GM21529 (cell line): ENCODE measurements around the gene SLC2A4RG.
A peak's percentile ranks its signal among the peaks of the same experiment; 100 is the strongest.

ENCODE experiments used
- ATAC-seq: cut with Tn5 transposase; IDR thresholded peaks from one replicate; pipeline ENCODE4 v1.9.1; 2021; ENCODE audit not compliant: unreplicated experiment

Gene SLC2A4RG

DNA sequence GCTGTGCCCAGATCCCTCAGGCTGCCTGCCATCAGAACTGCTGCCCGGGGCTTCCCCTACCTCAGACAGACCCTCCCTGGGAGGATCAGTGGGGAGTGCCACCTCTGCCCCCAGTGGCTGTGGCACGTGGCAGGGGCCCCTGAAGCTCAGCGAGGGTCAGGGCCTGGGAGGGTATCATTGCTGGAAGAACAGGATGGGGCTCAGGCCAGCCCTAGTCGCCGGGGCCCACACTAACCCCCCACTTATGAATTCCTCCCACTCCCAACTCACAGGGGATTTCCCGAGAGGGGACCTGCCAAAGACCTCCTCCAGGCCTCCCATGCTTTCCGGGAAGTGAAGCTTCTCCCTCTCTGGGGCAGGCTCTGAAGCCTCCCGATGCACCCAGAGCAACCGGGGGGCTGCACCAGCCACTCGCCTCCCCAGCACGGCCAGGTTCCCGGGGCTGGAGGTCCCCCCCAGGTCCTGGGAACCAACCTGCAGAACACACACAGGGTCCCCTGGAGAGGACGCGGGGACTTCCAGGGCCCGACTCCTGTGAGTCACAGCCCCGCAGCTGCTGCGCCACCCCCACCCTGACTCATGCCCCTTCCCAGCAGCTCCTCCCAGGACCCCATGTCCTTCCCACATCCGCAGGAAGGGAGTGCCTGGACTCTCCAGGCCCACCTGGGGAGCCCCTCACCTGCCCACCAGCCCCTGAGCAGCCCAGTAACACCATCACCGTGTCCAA lies 40.7 kb upstream of the SLC2A4RG start:
- ATAC-seq: no peak

DNA sequence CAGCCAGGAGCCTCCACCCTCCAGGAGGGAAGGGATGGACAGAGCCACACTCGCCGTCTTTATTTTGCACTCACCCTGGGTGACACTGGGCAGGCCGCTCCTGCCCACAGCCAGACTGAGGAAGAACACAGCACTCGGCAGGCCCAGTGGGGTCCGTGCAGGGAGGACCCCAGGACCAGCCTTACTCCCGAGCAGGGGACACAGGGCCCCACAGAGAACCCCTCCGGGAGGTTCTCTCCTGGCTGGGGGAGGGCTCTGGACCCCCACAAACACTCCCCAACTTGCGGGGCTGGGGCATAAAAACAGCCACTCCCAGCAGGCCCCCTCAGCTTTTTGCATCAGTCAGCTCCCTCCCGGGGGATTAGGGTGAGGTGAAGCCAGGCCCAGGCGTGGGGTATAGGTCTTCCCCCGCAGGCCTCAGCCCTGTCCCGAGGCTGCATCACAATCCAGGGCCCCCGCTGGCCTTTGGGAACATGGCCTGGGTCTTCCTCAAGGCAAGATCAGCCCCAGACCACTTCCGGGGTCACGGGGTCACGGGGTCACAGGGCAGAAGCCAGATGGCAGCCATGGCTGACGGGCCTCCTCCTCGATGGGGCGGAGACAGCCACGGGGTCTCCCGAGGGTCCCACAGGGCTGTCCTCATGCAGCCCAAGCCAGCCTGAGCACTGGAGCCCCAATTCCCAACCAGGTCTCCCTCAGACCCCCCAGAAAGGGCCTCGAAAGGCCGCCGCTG lies 39.9 kb upstream of the SLC2A4RG start:
- no peak for ATAC-seq

DNA sequence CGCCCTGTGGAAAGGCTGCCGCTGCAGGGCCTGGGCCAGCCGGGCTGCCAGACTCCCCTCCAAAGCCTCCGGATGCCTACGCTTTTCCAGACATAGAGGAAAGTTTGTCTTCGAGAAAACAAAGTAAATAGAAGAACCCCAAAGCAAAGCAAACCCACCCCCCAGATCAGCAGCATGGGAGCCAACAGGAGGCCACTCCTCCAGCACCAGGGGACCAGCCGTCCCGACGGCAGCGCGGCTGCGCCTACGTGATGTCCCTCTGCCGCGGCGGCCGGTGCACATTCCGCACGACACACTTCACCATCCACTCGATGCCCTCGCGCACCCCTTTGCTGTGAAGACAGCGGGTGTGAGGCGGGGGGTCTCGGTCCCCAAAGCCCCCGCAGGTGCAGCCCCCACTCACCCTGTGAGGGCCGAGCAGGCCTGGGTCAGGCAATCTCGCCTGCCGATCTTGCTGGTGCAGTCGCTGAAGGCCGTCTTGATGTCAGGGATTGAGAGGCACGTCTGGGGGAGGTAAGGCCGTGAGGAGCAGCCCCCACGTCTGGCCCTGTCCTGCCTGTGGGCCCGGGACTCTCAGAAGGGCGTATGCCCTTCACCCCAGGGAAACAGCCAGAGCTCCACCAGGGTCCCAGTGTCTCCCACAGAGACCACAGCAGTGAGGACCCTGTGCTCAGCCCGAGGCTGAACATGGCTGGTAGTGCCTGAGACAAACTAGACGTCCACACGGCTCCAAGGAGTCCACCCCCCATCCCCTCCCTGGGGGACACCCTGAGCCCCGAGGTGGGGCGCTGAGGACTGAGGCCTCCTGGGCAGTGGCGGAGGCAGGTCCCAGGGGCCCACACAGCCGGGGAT lies 39.2 kb upstream of the SLC2A4RG start:
- no peak for ATAC-seq

DNA sequence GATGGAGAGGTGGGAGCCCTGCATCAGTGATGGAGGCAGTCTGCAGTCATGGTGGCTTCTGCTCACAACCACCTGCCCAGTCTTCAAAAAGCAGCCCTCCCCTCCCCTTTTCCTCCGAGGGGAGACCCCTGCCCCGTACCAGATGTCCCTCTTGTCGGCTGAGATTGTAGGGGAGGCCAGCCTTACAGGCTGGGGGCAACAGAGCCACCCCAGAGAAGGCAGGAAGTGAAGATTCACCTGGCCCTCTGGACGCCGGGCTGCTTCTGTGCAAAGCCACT lies 38.6 kb upstream of the SLC2A4RG start:
- no peak for ATAC-seq

DNA sequence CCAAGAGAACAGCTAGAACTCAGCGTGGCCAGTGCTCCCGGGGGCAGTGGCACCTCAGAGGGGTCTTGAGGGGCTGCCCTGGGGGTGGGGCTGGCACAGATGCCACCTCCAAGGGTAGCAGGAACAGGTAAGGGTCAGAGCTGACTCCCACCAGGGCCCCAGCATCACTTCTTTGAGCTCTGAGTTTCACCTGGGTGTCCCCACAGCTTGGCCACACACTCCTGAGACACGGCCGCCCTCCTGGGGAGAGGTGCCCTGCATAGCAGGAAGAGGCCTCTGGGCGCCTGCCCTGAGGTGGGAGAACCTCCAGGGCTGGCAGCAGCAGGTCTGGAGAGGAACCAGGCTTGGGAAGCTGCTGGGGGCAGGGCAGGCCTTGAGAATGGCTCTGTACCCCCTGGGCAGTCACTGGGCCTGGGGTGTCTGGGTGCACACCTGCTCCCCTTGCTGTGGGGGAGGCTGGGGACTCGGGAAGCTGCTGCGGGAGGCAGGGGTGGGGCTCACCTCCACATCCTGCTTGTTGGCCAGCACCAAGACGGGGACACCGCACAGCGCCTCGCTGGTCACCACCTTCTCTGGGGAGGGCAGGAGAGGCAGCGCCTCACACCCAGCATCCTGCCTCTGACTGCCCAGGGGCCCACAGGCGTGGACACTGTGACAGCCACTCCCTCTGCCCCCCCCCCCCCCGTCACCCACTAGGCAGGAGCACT lies 38.1 kb upstream of the SLC2A4RG start:
- no peak for ATAC-seq

DNA sequence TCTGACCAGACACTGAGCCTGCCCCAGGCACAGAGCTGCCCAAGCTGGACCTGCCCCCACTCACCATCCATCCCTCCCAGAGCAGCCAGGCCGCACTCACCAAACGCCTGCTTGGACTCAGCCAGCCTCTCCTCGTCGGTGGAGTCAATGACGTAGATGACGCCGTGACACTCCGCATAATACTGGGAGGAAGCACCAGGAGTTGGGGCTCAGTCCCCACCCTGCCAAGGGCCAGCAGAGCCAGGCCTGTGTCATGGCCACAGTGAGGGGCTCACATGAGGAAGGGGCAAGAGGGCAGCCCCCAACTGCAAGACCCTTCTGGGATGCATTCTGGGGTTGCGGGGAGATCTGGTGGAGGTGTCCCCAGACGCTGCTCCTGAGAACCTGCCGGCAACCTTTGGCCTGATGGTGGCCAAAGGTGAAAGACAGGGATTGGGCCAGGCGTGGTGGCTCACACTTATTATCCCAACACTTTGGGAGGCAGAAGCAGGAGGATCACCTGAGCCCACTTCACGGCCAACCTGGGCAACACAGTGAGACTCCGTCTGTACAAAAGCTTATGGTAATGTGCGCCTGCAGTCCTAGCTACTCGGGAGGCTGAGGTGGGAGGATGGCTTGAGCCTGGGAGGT lies 37.4 kb upstream of the SLC2A4RG start:
- ATAC-seq: no peak

DNA sequence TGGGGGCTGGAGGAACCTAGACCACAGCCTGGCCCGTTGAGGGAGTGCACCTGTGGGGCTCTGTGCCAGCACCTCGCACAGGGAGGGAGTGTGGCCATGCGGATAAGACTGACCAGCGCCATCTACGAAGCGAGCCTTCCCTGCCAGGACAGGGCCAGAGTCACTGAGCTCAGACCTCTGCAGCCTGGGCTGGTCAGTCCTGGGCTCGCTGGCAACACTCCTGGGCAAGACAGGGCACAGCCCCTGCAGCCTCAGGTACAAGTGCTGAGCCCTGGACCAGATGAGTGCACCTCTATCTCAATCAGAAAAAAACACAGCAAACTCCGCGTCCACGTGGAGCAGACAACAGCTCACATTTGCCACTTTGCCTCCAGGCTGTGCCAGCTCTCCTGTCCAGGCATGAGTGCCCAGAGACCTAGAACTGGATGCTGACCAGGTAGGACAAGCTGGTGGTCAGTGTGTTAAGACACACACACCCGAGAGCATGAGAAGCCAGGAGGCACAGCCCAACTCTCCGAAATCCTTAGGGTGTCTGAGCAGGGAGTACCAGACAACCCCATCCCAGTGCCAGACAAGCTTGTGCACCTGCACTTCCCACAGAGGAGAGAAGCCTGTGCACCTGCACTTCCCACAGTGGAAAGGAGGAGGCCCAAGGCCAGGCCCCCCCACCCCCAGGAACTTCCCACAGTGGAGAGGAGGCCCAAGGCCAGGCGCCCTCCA lies 36.7 kb upstream of the SLC2A4RG start:
- no peak for ATAC-seq

DNA sequence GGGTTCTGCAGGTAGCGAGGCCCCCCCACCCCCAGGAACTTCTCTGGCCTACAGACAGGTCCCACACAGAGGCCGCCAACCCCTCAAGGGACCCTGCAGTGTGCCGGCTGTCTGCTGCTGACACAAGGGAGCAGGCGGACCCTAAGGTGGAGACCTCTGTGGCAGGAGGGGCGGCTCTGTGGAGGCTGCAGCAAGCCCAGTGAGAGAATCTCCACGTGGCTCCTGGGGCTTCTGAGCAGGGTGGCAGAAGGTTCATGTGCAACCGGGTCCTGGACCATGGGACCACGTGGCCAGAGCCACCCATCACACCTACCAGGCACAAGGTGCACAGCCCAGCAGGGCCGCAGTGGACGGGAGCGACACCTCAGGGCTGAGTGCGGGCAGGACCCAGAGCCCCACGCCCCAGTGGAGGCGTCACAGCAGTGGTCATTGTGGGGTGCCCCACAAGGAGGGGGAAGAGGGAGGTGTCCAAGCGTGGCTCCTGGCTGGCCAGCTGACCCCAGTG lies 36.1 kb upstream of the SLC2A4RG start:
- ATAC-seq: no peak

DNA sequence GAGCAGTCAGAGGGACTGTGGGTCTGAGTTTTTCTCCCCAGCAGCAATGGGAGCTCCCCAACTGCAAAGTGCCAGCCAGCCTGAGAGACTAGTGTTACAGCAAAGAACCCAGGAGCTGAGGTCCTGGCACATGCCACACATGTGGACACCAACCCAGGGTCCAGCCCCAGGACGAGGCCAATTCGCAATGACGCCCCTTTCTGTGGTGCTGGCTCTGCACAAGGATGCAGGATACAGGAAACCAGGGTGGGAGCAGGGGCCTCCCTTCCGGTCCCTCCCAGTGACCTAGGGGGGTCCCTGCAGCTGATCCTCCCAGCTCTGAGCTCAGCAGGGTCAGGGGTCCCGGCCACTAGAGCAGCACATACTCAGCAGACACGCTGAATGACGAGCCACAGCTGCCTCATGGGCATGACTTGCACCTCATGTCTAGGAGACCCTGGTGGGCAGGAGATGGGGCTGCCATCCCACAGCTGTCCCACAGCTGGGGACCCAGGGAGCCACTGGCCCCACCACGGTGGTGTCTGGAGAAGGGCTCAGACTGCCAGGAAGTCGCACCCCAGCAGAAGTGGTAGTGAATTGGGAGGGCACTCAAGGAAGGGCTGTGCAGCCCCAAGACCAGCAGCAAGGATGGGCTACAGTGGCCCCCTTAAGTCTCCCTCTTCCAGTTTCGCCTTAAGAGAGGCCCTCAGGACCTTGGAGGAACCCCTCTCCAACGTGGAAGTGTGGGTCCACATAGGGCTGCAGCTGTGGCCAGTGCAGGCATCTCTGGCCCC lies 35.4 kb upstream of the SLC2A4RG start:
- ATAC-seq: no peak

DNA sequence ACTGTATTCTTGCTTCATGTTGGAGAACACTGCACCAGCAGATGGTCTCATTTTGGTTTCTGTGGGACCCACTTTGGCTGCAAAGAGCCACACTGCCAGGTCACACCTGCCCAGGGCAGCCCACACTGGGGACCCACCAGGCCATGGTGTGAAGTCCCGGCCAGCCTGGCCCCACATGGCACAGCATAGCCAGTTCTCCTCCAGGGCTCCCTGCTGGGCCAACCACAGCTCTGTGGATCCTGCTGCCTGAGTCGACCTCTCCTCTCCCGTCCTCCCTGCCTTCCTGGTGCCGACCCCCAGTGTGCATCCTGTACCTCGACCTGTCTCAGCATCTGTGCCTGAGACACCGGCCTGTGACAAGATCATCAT lies 34.8 kb upstream of the SLC2A4RG start:
- ATAC-seq: no peak

DNA sequence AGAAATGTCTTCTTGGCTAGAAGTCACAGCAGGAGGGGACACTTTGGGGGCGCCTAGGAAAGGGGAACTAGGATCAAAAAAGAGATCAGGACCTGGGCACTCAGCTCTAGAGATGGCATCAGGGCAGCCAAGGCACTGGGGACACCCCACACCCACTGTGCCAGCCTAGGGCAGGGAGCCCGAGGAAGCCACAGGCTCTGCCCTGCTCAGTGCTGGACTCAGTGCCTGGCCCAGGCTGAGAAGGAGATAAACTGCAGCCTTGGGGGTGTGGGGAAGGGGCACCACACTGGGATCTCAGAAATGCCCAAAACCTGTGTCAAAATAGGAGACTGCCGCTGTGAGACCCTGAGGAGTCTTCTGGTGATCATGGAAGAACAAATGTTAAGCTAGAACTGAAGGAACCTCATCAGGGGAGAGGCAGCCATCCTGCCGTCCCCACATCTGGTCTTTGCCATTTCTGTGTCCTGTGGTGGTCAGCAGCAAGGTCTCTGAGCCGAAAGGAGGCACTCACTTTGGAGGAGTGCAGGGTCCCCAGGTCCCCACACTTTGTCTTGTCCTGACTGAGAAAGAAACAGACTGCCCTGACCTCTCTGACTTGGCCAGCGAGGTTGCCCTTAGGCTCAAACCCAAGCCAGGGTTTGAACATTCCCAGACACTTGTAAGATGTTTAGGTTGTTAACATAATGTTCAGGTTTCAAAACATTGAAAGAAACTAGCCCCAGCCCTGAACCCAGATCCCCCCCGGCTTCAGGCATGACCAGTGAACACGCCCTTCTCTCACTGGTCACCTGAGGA lies 34.1 kb upstream of the SLC2A4RG start:
- no peak for ATAC-seq

DNA sequence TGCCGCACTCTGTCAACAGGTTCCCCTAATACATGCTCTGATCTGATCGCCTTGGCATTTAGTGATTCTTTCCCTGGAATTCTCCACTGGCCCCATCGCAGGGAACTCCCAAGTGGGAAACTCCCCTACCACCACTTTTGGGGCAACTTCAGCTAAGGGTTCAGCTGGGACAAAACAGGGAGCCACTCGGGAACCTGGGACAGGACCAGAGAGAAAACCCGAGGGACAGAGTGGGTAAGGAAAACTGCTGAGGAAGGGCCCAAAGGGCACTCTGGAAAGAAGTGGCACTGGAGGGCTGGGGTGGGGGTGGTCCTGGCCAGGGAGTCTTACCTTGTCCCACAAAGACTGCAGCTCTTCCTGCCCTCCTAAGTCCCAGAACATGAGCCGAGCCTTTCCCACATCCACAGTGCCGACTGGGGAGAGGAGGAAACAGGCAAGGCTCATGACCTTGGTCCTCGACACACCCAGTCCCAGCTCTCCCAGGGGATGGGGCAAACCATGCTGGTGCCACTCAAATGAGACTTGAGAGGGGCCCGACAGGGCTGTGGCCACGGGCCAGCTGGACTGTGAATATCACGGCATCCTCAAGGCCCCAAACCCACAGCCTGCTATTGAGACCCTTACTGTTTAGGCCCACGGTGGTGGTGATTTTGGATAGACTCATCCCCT lies 33.4 kb upstream of the SLC2A4RG start:
- ATAC-seq: no peak

DNA sequence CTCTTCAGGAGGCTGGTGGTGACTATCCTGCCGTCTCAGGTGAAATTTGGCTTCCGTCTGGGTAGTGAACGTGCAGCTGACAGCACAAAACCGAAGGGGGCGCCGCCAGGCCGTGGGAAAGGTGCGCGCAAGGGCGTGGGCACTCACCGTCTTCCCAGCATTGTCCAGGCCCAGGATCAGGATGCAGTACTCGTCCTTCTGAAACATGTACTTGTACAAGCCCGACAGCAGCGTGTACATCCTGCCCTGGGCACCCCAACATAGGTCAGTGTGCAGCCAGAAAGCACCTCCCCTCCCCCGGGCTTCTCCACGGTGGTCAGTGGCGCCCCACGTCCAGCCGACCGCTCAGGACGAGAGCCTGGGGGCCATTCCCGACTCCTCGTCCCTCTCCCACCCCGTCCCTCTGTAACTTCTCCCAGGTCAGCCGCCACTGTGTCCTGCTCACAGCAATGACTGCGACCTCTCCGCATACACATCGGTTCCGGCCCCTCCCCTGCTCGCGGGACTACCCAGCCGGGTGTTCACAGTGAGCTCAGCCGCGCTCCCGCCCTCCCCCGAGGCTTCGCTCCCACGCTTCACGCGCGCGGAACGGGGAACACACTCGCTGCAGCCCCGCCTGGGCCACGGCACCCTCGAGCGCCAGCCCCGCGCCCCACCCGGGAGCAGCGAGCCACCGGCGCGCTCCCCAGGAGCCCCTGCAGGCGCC lies 32.6 kb upstream of the SLC2A4RG start:
- peak; percentile 35 for ATAC-seq

DNA sequence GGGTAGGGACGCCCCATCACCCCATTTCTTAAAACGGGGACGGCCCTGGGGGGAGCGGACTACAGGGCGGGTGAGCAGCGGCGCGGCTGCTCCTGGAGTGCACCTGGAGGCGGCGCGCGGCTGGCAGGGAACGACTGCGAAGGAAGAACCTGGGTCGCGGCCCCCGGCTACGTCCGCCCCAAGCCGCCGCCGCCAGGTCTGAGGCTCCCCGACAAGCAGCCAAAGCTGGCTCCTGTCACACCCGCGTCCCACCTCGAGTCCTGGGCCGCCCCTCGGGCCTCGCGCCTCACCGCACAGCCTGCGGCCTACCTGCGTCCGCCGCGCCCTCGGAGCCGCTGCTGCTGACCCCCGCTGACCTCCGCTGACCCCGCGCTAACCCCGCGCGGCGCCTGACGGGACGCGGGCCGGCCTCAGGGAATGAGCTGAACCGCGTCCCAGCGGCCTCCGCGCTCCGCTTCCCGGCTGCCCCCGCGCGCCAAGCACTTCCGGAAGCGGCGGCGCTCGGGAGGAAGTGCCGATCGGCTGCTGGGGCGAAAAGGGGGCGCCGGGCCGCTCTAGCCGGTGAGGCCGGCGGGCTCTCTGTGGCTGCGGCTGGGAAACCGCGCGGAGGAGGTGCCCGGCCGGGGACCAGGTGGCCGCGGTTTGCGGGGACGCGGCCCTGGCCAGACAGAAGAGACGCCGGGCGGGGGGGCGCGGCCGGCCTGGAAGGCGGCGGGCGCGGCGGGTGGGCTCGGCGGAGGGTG lies 31.8 kb upstream of the SLC2A4RG start, which contains the start of the genes ARFRP1 and ZGPAT:
ARFRP1 (minus strand) TSS at position 419 of the 743 bp plus-strand sequence. CDS start 885 bp downstream, outside the sequence.
ZGPAT (plus strand) TSS at position 482 of the 743 bp plus-strand sequence. CDS start 542 bp downstream, outside the sequence.
- ATAC-seq: peak; percentile 68

DNA sequence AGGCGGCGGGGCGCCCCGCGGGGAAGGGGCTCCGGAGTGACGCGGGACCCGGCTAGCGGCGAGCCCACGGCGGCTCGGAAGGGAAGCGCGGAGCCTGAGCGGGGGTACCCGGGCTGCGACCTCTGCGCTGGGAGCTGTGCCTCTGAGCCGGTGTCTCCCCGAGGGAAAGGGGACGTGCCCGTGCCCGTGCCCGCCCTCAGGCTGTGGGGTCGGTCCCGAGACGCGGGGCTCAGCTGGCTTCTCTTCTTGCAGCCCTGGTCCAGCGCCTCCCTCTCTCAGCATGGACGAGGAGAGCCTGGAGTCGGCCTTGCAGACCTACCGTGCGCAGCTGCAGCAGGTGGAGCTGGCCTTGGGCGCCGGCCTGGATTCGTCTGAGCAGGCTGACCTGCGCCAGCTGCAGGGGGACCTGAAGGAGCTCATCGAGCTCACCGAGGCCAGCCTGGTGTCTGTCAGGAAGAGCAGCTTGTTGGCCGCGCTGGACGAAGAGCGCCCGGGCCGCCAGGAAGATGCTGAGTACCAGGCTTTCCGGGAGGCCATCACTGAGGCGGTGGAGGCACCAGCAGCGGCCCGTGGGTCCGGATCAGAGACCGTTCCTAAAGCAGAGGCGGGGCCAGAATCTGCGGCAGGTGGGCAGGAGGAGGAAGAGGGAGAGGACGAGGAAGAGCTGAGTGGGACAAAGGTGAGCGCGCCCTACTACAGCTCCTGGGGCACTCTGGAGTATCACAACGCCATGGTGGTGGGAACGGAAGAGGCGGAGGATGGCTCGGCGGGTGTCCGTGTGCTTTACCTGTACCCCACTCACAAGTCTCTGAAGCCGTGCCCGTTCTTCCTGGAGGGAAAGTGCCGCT lies 31.1 kb upstream of the SLC2A4RG start:
- ATAC-seq: peak; percentile 5

DNA sequence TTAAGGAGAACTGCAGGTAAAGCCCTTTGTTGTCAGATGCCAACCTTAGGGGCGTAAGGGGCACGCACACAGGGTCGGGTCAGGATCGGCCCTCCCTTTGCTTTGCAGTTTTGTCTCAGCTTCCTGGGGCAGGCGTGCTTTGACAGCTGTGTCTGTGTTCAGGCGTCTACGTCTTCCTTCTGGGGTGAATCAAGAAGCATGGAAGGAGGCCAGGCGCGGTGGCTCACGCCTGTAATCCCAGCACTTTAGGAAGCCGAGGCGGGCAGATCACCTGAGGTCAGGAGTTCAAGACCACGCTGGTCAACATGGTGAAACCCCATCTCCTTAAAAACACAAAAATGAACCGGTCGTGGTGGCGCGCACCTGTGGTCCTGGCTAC lies 30.4 kb upstream of the SLC2A4RG start:
- ATAC-seq: no peak
